Measurements from ENCODE around the gene CHGA.

The CHGA gene

DNA sequence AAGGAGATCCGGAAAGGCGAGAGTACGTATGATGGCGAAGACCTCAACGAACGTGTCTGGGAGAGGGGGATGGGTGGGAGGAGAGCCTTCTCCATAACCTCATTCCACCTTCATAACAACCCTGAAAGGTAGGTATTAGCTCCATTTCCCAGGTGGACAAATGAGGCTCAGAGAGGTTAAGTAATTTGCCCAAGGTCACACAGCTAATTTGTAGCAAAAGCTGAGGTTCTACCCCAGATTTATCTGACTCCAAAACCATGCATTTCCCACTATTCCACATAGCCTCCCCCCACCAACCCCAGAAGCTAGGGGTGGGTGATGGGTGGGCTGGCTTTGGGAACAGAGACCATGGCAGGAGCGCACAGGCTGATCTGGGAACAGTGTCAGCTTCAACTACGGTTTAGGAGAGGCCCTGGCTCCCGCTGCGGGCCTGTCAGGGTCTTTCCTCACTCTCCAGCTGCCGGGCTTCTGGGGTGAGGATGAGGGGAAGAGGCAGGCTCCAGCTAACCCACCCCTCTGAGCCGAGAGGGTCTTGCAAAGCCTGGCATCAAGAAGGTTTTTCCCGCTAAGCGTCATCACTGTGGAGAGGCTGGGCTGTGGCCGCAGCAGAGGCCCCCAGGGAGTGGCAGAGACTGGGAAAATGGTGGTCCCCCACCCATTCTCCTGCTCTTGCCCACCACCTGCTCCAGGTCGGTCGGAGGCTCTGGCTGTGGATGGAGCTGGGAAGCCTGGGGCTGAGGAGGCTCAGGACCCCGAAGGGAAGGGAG, 8.9 kb downstream of the CHGA start:
- DNase-seq, result no peak

DNA sequence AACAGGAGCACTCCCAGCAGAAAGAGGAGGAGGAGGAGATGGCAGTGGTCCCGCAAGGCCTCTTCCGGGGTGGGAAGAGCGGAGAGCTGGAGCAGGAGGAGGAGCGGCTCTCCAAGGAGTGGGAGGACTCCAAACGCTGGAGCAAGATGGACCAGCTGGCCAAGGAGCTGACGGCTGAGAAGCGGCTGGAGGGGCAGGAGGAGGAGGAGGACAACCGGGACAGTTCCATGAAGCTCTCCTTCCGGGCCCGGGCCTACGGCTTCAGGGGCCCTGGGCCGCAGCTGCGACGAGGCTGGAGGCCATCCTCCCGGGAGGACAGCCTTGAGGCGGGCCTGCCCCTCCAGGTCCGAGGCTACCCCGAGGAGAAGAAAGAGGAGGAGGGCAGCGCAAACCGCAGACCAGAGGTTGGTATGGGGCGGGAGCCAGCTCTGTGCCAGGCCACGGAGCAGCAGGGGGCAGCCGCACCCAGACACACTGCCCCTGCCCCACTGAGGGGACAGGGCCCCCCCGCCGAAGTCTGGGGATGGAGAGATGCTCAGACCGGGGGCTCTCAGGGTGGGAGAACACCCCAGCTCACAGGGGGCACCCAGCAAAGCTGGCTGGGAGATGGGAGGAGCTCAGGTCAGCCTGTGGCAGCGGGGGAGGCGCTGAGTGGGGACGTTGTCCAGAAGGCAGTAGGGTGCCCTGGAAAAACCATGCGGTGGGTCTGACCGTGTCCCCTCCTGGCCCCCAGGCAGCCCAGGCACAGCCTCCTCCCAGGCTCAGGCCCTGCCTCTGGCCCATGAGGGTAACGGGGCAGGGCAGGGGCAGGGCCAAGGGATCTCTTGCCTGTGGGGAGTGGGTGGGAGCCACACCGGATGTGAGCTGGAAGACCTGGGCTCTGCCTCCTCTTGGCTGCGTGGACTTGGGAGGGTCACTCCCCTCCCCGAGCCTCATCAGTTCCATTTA, 9.8 kb downstream of the CHGA start:
- DNase-seq, result no peak

DNA sequence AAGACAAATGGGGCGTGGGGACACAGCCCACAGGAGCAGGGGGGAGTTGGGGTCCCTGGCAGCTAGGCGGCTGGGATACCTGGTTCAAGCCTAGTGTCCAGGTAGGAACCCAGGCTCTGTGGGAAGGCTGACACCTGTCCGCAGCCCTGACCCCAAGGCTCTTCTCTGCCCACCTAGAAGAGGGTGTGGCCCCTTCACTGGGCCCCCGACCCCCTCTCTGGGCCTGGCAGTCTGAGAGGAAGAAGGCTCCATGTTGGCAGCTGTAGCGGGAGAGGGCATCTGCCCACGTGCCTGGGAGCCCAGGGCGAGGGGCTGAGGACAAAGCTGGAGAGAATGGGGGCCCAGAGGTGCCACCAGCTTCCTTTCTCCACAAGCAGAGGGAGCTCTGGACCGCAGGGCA, 10.5 kb downstream of the CHGA start:
- no peak for DNase-seq

DNA sequence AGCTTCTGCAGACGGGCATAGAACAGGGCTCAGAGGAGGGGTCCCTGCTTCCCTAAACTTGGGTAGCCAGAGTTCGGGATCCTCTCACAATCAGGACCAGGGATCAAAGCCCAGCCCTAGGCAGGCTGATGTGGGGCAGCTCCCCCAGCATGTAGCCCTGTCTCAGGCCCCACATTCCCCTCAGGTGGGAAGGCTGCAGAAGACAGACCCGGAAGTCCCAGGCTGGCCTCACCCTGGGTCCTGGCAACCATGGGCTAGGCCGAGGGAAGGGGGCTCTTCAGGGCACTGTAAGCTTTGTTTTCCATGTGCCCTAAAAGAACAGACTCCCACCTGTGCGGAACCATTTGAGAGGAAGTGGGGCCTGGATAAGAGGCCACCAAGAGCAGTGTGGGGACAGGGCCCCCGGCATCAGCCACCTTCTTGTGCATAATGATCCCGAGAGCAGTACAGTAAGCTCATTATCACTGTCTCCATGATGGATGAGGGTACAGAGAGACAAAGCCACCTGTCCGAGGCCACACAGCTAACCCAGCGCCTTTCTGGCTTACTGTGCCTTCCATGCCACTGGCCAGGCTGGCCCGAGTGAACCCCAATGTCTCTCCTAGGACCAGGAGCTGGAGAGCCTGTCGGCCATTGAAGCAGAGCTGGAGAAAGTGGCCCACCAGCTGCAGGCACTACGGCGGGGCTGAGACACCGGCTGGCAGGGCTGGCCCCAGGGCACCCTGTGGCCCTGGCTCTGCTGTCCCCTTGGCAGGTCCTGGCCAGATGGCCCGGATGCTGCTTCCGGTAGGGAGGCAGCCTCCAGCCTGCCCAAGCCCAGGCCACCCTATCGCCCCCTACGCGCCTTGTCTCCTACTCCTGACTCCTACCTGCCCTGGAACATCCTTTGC, 11.5 kb downstream of the CHGA start:
- DNase-seq, result no peak

DNA sequence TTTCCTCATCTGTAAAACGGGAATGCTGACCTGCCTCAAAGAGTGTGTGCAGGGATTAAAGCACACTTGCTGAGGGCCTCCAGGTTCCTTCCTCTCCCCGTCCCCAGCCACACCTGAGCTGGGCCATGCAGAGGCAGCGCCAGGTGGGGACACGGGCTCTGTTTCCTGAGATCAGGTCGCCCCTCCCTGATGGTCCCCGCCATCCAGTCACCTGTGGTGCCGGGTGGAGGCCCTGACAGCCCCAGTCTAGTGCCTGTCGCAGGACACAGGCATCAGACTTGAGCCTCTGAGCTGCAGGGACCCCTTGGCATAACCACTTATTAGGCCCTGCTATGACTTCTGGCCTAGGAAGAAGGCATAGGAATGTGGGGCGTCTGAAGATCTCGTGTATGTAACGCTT, 12.5 kb downstream of the CHGA start:
- DNase-seq, result no peak

DNA sequence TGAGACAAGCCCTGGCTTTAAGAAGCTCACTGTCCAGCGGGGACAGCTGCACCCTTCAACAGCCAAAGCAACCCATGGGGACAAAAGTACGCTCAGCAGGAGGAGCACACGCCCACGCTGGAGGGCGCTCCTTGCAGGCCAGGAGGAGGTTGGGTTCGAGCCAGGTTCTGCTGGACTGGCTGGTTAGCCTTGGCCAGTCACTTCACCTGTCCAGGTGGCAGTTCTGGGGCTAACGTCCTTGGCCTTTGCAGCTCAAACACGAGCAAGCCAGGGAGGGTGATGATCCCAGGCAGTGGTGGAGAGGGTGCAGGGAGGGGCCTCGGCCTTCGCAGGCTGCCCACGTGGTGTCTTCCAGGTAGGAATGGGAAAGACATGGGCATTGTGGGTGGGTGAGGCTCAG, 13.1 kb downstream of the CHGA start:
- no peak for DNase-seq

DNA sequence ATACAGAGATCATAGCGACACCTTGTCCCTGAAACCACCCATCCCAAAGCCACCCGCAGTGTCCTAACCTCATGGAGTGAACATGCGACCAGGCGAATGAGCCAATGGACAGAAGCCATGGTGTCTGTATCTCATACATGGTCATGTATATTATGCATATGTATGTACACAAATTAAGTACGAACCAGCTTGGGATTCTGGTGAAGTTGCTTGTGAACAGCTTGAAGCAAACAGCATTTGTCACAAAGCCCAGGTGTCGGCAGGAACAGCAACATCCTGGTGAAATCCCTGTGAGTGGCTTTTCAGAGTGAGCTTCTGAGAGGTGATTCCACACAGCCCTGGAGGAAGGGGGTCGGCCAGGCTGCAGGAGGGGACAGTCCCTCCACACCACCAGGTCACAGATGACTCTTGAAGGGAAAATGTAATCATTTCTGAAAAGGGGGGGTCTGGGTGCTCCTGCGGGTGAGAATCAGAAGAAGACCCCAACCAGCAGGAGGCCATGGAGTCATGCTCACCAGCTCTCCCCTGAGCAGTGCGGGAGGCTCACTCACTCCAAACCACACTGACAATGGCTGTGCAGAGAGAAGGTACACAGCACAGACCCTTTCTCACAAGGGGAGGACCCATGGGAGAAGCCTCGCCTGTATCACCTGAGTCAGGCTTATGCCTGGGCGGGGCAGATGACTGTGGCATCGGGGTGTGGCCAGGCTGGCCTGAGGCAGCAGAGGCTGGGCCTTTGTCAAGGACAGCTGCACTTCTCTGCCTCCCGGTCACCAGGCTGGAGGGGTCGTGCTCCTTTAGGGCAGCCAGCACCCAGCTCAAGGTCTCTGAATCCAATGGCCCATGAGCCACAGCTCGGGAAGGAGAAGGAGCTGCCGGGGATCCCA, 14.3 kb downstream of the CHGA start:
- peak; percentile 8 for DNase-seq

DNA sequence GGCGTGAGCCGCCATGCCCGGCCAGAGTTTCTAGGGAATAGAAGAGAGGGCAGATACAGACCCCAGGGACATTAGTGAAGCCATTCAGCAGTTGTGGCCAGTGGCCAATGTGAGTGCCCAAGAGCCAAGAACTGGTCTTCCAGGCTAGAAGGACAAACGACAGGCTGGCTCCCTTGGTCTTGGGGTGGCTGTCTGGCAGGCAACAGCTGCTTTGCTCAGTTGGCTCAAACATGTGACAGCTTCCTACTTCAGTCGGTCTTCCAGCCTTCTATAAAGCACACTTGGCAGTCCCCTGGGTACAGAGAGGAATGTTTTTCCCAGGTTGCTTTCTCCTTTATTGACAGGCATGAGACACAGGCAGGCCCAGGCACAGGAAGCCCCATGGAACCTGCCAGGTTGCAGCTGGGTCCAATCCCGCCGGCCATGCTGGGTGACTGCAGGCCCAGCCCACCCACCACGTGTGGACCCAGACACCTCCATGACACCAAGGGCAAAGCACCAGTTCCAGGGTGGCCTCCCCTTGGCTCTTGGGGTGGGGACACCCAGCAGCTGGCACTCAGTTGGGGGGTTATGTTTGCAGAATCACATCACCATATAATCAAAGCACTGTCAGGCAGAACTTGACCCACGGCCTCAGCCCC, 15.4 kb downstream of the CHGA start:
- no peak for DNase-seq

DNA sequence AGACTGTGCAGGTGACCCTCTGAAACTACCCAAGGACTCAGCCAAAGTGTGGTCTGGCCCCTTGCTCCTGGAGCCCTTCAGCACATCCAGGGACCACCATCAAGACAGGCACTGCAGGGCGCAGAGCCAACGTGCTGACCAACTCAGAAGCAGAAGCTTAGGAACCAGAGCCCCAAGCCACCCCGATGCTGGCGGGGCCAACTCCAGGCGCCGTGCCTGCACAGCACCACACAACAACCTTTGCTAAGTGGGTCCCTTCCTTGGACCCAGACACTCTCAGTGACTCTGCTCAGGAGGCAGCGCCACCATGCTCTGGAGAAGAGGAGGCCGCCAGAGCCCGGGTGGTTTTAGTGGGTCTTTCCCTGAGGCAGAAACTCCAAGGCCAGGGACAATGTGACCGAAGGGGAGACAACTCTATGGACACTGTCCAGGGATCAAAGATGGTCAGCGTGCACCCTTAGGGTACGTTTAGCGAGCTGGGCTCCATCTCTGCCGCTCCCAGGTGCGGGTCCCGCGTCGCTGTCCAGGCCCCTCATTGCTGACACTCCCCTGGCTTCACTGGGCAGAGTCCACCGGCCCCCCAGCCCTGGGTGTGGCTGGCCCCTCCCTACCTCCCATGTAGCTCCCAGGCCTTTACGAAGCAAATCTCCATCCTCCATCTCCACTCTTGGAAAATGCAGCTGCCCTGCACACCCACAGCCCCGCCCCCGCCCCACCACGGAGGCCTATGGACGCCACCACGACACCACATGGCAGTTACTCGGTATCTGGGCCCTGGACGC, 16.1 kb downstream of the CHGA start:
- DNase-seq, result no peak

DNA sequence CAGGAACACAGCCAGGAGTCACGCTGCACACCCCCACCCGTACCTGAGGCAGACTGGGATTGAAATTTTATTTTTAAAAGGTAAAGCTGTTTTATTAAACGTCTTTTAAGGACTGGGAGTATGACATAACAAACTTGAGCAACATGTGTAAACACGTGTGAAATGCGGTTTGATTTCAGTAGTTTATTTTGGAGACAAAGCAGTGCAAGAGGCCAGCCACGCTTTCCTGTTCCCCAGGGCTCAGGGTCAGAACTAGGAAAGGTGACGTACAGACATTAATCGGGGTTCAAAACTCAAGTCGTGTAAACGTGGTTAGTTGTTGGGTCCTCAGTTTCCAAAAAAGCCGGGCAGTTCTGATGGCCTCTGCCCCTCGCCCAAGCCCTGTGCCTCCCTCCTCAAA, 16.7 kb downstream of the CHGA start:
- no peak for DNase-seq

DNA sequence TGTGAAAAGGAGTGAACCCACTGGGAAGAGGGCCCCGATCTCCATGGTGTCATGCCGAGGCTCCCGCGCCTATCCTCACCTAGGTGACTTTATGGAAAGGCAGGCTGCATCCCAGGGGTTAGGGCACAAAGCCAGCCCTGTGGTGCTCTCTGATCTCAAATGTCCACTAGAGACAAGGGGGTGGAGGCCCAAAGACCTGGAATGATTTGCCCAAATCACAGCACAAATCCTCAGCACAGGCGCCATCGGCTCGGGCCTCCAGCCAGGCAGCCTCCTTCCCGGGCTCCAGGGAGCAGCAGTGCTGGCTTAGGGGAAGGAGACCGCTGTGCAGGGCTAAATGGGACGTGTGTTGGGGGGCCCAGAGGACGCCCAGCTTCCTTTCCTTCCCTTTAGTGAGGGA, 17.6 kb downstream of the CHGA start:
- DNase-seq, result no peak

DNA sequence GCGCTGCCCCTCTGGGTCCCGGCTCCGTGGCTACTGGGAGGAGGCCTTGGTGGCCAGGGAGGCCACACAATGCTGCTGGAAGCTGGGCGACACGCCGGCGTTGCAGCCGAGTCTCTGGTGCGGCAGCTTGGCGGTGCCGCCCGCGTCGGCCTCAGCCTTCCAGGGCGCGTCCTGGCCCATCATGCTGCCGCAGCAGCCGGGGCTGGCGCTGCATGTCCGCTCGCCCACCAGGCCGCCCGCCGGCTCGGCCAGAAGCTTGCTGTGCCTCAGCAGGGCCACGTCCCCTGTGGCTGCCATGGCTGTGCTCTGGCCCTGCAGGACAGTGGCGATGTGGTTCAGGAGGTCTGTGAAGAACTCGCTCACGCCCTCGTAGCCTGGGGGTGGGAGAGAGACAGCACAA, 18.6 kb downstream of the CHGA start:
- no peak for DNase-seq

DNA sequence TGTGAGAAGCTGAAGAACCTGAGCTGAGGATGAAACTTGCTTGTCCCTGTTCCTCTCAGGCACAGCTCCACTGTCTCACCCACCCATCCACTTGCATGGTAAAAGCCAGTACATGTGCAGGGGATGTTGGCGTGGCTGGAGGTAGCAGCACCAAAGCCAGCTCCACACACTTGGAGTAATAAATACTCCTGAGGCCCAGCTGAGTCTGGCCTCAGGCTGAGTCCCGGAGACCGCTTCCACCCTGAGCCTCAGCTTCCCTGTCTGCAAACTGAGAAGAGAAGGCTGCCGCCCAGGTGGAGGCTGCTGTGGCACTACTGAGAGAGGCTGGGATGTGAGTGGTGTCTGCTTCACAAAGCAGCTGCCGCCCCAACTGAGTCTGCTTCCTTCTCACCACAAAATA, 19.2 kb downstream of the CHGA start:
- DNase-seq, result no peak

DNA sequence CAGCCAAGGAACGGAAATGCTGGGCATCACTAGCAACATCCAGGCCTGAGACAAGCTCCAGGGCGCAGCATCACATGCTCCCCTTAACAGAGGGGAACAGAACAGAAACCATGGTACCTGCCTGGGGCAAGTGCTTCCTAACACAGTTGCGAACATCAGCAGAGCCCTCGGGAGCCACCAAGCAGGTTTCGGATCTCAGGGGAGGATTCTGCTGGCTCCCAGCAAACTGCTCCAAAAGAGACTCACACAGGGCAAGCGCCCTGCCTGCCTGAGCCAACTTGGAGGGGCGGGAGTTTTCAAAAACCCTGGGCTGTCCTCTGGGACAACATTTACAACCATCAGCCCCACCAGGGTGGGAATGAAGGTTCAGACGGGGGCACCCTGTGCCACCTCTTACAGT, 19.6 kb downstream of the CHGA start:
- no peak for DNase-seq

DNA sequence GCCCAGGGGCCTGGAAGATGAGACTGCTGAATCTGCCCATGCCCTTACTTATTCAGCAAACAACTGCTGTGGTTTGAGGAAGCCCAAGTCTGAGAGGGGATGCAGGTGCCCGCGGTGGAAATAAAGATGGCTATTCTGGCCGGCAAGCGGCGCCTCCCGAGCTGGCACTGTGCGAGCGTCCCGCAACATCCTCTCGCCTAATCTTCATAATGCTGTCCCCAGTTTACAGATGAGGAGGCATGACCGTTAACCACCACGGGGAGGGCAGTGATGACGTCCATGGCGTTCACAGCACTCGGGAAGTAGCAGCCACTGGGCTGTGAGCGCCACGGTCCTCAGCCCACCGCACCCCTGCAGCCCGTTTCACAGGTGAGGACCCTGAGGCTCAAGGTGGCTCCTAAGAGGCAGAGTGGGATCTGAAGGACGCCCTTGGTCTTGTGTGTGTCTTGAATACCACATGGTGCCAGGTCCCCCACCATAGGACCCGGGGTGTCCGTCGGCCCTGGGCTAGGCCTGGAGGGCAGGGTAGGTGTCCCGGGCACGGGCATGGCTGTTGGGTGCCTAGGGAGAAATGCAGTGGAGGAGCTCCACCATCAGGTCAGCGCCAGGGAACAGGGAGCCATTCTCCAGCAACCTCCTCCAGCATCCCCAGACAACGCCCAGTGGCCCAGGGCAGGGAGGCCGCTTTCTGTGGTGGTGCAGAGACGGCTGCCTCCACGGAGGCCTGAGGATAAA, 20.2 kb downstream of the CHGA start:
- no peak for DNase-seq

DNA sequence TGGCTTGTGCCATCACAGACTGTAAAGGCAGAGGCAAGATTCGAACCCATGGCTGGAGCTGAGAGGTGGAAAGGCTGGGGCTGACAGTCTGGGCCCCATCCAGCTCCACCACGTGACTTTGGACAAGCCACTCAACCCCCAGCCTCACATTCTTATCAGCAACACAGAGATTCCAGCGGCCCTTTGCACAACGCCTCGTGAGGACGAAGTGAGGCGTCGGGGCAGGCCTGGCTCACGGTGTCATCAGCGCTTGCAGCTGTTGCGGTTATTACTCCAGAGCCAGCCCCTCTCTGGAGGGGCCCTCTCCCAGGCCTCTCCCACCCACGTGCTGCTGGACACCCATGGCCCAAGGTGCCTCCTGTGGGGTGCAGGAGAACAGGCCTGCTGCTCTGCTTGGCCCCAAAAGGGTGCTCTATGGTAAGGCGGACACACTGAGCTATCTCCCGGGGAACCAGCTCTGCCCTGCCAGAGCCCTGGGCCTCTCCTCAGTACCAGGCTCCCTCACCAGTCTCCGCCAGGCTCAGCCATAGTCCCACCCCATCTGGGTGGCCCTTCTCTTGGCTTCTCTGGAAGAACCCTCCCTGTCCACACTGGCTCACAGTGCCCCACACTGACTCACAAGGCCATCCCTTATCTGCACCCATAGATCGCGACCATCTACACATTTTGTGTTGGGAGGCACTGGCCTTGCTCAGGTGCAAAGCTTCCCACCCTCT, 21.1 kb downstream of the CHGA start:
- DNase-seq, result no peak

DNA sequence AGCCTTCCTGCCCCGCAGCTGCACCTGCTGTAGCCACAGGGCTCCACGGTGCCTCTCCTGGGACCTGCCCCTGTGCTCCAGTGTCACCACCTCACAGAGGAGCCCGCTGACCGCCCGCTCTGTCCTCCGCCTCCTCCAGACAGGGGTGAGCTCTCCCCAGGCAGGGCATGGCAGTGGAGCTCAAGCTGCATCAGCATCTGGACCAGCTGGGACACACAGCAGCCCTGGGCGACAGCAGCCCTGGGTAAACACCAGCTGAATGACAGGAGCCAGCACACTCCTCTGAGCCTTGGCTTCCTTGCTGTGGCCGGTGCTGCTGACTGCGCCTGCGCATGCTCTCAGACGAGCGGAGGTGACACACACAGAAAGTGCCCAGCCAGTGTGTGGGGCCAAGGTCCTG, 22.0 kb downstream of the CHGA start:
- DNase-seq, result no peak

DNA sequence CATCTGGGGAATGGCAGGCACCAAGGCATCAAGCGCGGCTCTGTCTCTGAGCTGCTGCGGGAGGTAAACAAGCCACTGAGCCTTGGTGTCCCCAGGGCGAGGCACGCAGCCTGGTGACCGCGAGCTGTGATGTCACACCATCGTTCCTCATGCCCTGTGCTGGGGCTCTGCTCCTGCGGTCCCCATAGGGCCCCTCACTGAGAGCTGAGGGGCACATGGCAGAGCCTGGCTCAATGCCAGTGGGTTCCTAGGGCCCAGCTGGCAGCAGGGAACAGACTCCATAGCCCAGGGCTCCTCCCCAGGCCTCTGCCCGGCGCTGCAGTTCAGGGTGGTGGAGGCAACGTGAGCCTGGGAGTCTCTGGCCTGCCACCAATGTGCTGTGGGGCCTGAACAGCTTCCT, 22.6 kb downstream of the CHGA start:
- DNase-seq, result no peak

Measured in NCI-H146 (cell line).